IMR-90 (cell line): ENCODE measurements around the gene NR1I3. TPM values are rescaled to one million over a fixed set of nuclear protein-coding genes. Genes with fewer than 3 reads are reported as not detected.

Experiments
- ATAC-seq: fragments of 200-7000 bp; cut with Tn5 transposase; 2 replicates; pipeline ENCODE4 v1.9.1; 2020; ENCODE audit warnings: low read depth, mild to moderate bottlenecking, moderate library complexity
- BruUV-seq: library from RNA; stranded (reverse); fragments of 400-500 nt; replicated peaks from 2 replicates; lab custom pipeline; 2021; lab: Mats Ljungman, UMichigan
- CTCF ChIA-PET: fragments of 300-600 bp; formaldehyde crosslinking; extraction: SDS; loops from one replicate; lab custom pipeline; 2021; ENCODE audit warnings: antibody characterized with exemption; lab: Yijun Ruan, JAX
- POLR2A ChIA-PET: fragments of 300-600 bp; sonication (Branson Sonifier 250); formaldehyde crosslinking; loops from one replicate; lab custom pipeline; 2022; ENCODE audit warnings: antibody characterized with exemption; ENCODE audit not compliant: unreplicated experiment; lab: Charles Lee
- DNase-seq: peaks from one replicate; pipeline ENCODE4 v3.0.0; 2013
- H2AFZ ChIP-seq: replicated peaks from 2 replicates; pipeline ENCODE3; 2013; ENCODE audit warnings: low read length, mild to moderate bottlenecking; ENCODE audit not compliant: poor library complexity
- H2AK5ac ChIP-seq: 2 replicates; pipeline ENCODE4 v1.6.1; 2013; ENCODE audit warnings: low read depth, low read length, inconsistent platforms
- H2AK9ac ChIP-seq: replicated peaks from 2 replicates; pipeline ENCODE3; 2013; ENCODE audit warnings: mild to moderate bottlenecking, low read depth, low read length, moderate library complexity; ENCODE audit not compliant: poor library complexity
- H2BK120ac ChIP-seq: 2 replicates; pipeline ENCODE4 v1.6.1; 2013; ENCODE audit warnings: low read depth, low read length, inconsistent platforms
- H2BK15ac ChIP-seq: 3 replicates; pipeline ENCODE4 v1.6.1; 2013; ENCODE audit warnings: low read depth, low read length, inconsistent platforms
- H2BK20ac ChIP-seq: 2 replicates; pipeline ENCODE4 v1.6.1; 2013; ENCODE audit warnings: low read depth, mild to moderate bottlenecking, inconsistent platforms, low read length, moderate library complexity
- H2BK5ac ChIP-seq: 2 replicates; pipeline ENCODE4 v1.6.1; 2013; ENCODE audit warnings: mild to moderate bottlenecking, low read depth, low read length, inconsistent platforms; ENCODE audit not compliant: poor library complexity, severe bottlenecking
- H3K14ac ChIP-seq: replicated peaks from 2 replicates; pipeline ENCODE4 v1.6.1; 2013; ENCODE audit warnings: low read depth, low read length, inconsistent platforms
- H3K18ac ChIP-seq: 2 replicates; pipeline ENCODE4 v1.6.1; 2013; ENCODE audit warnings: low read depth, low read length, control low read depth
- H3K23ac ChIP-seq: 2 replicates; pipeline ENCODE4 v1.6.1; 2013; ENCODE audit warnings: low read depth, low read length, inconsistent platforms
- H3K27ac ChIP-seq: 2 replicates; pipeline ENCODE4 v1.5.1; 2013; ENCODE audit warnings: mild to moderate bottlenecking, control low read depth, low read length; ENCODE audit not compliant: insufficient read depth
- H3K27me3 ChIP-seq: 2 replicates; pipeline ENCODE4 v1.6.1; 2013; ENCODE audit warnings: low read length; ENCODE audit not compliant: control insufficient read depth, insufficient read depth
- H3K36me3 ChIP-seq: 2 replicates; pipeline ENCODE4 v1.6.1; 2013; ENCODE audit warnings: low read length, mixed read lengths; ENCODE audit not compliant: control insufficient read depth, insufficient read depth
- H3K4ac ChIP-seq: 2 replicates; pipeline ENCODE4 v1.6.1; 2013; ENCODE audit warnings: low read depth, low read length, inconsistent platforms
- H3K4me1 ChIP-seq: 2 replicates; pipeline ENCODE4 v1.6.1; 2013; ENCODE audit warnings: low read length, mixed read lengths; ENCODE audit not compliant: control insufficient read depth, insufficient read depth
- H3K4me2 ChIP-seq: 2 replicates; pipeline ENCODE4 v1.6.1; 2013; ENCODE audit warnings: low read depth, mild to moderate bottlenecking, control low read depth, low read length, moderate library complexity
- H3K4me3 ChIP-seq: 2 replicates; pipeline ENCODE4 v1.5.1; 2013; ENCODE audit warnings: low read depth, mild to moderate bottlenecking, control low read depth, low read length, moderate library complexity; ENCODE audit not compliant: insufficient read depth
- H3K56ac ChIP-seq: 2 replicates; pipeline ENCODE4 v1.6.1; 2013; ENCODE audit warnings: low read length, inconsistent platforms; ENCODE audit not compliant: insufficient read depth; ENCODE audit errors: extremely low read depth
- H3K79me1 ChIP-seq, 2 experiments: 2 replicates each; pipeline ENCODE4 v1.6.1; 2013; ENCODE audit warnings: low read length in 2 of 2, inconsistent platforms in 1 of 2, low read depth in 1 of 2
- H3K9ac ChIP-seq: 2 replicates; pipeline ENCODE4 v1.6.1; 2013; ENCODE audit warnings: low read depth, low read length, control low read depth
- H3K9me1 ChIP-seq: 2 replicates; pipeline ENCODE4 v1.6.1; 2013; ENCODE audit warnings: low read length, inconsistent platforms; ENCODE audit not compliant: insufficient read depth
- H3K9me3 ChIP-seq: 2 replicates; pipeline ENCODE4 v1.6.1; 2013; ENCODE audit warnings: low read length; ENCODE audit not compliant: control insufficient read depth, insufficient read depth
- H4K20me1 ChIP-seq: 2 replicates; pipeline ENCODE4 v1.6.1; 2013; ENCODE audit warnings: low read length, inconsistent platforms; ENCODE audit not compliant: insufficient read depth
- H4K5ac ChIP-seq: 2 replicates; pipeline ENCODE4 v1.6.1; 2013; ENCODE audit warnings: mild to moderate bottlenecking, low read depth, low read length, control low read depth
- H4K8ac ChIP-seq, 2 experiments: 2 replicates each; pipeline ENCODE4 v1.6.1; 2013; ENCODE audit warnings: low read depth in 2 of 2, low read length in 2 of 2, control low read depth in 1 of 2, inconsistent platforms in 1 of 2
- H4K91ac ChIP-seq: 2 replicates; pipeline ENCODE4 v1.6.1; 2013; ENCODE audit warnings: low read depth, low read length, inconsistent platforms; ENCODE audit not compliant: insufficient read depth
- BHLHE40 ChIP-seq: fragments of 150-350 bp; IDR thresholded peaks from 2 replicates; pipeline ENCODE4 v1.6.1; 2016; ENCODE audit warnings: mild to moderate bottlenecking, low read depth, low read length
- CHD1 ChIP-seq: IDR thresholded peaks from 2 replicates; pipeline ENCODE4 v1.6.1; 2012; ENCODE audit warnings: low read depth, low read length, improper control_type of control experiment
- FOS ChIP-seq: fragments of 150-350 bp; IDR thresholded peaks from 2 replicates; pipeline ENCODE4 v1.6.1; 2016; ENCODE audit warnings: low read depth, low read length
- MAFK ChIP-seq: IDR thresholded peaks from 2 replicates; pipeline ENCODE4 v1.6.1; 2012; ENCODE audit warnings: low read depth, low read length, improper control_type of control experiment
- MXI1 ChIP-seq: IDR thresholded peaks from 2 replicates; pipeline ENCODE4 v1.6.1; 2012; ENCODE audit warnings: low read depth, mild to moderate bottlenecking, low read length, moderate library complexity, borderline replicate concordance
- NFE2L2 ChIP-seq: fragments of 150-350 bp; IDR thresholded peaks from 2 replicates; pipeline ENCODE4 v1.6.1; 2016; ENCODE audit warnings: low read depth, mild to moderate bottlenecking, low read length
- POLR2A ChIP-seq: IDR thresholded peaks from 2 replicates; pipeline ENCODE4 v1.6.1; 2012; ENCODE audit warnings: mild to moderate bottlenecking, low read depth, low read length
- RAD21 ChIP-seq: IDR thresholded peaks from 2 replicates; pipeline ENCODE4 v1.6.1; 2012; ENCODE audit warnings: low read length, improper control_type of control experiment
- RFX5 ChIP-seq: IDR thresholded peaks from 2 replicates; pipeline ENCODE4 v1.8.0; 2012; ENCODE audit warnings: low read depth, mild to moderate bottlenecking, low read length, moderate library complexity
- SMC3 ChIP-seq: fragments of 150-350 bp; IDR thresholded peaks from 2 replicates; pipeline ENCODE4 v1.6.1; 2016; ENCODE audit warnings: low read depth, mild to moderate bottlenecking, antibody characterized with exemption, low read length, moderate library complexity
- WGBS, 2 experiments: methylation state at CpG; one replicate each; pipeline versions ENCODE4 v1.1.5 to v1.1.7; 2013; ENCODE audit warnings: missing lambda C conversion rate in 2 of 2; ENCODE audit not compliant: insufficient read length in 1 of 2; ENCODE audit errors: extremely low coverage in 2 of 2; 5-methylcytosine and 5-hydroxymethylcytosine counted together
- dilution Hi-C: fragments of 300-500 bp; cut with HindIII; formaldehyde crosslinking; loops from one replicate; pipeline ENCODE4 v1.14.3; 2018; ENCODE audit warnings: low sequenced_read_pairs; ENCODE audit not compliant: unreplicated experiment
- in situ Hi-C: fragments of 300-500 bp; cut with MboI; formaldehyde crosslinking; loops from 3 replicates; pipeline ENCODE4 v1.14.3; 2019; ENCODE audit warnings: low sequenced_read_pairs, inconsistent platforms, mixed read lengths
- intact Hi-C: fragments of 100-400 bp; cut with micrococcal nuclease; formaldehyde crosslinking; loops from 2 replicates; pipeline ENCODE4 v1.10.0; 2022
- polyA plus RNA-seq, 3 experiments: library from polyadenylated mRNA; depleted of rRNA; stranded (reverse); fragments of >200 nt; gene quantifications; 2 replicates each; pipeline ENCODE4 v1.2.3, GENCODE V29; 2012; ENCODE audit warnings: low replicate concordance in 1 of 3
- total RNA-seq: library from RNA; depleted of rRNA; stranded (reverse); fragments of >200 nt; gene quantifications from 2 replicates; pipeline ENCODE4 v1.2.3, GENCODE V29; 2012
- TF ChIP-seq, protein P1 (sequence below): conservative IDR thresholded peaks from 2 replicates; pipeline ENCODE4 v1.5.1; 2012; ENCODE audit warnings: mild to moderate bottlenecking, low read depth, low read length, improper control_type of control experiment

Gene NR1I3
- total and polyA plus RNA-seq, 2 of the 4 experiments (the other 2 are of a cell fraction), result not detected

DNA sequence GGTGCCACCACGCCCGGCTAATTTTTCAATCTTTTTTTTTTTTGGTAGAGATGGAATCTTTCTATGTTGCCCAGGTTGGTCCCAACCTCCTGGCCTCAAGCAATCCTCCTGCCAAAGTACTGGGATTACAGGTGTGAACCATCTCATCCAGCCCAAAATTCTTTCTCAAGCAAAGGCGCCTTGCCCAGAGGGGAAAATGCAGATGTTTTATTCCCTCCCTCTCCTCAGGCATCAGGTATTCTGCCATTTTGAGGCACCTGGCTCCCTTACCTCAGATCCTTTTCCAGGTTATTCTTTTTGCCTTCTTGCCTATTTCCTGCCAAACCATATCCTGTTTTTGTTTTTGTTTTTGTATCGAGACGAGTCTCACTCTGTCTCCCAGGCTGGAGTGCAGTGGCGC lies 49.6 kb downstream of the NR1I3 start:
- Histone ChIP-seq H2BK120ac (no peak overlapping the region), H3K56ac (no peak overlapping the region), H2BK15ac (no peak overlapping the region), H2BK20ac (no peak overlapping the region), H3K9me3 (no peaks in the 10 kb centered on the region), H3K4me2 (no peak overlapping the region), H4K20me1 (no peaks in the 10 kb centered on the region), H3K79me1 (no peaks in the 10 kb centered on the region), H3K14ac (no peak overlapping the region), H4K5ac (no peak overlapping the region), H3K18ac (no peak overlapping the region), H3K9ac (no peak overlapping the region), H3K23ac (no peak overlapping the region), H2AFZ (no peak overlapping the region), H3K36me3 (no peaks in the 10 kb centered on the region), H4K8ac (no peak overlapping the region), H3K27ac (no peak overlapping the region), H3K27me3 (no peaks in the 10 kb centered on the region), H3K4me1 (peaks cover 3% of the 10 kb centered on the region), H2AK5ac (no peak overlapping the region), H3K9me1 (0 out of 2 replicates have a peak, but pooled peaks cover 3% of the 10 kb centered on the region), H3K4ac (no peak overlapping the region), H4K91ac (no peak overlapping the region), H2AK9ac (no peak overlapping the region), H3K4me3 (no peak overlapping the region), H2BK5ac (no peak overlapping the region)
- no peak for ATAC-seq
- TF ChIP-seq MAFK (no peak), POLR2A (no peak), FOS (no peak), NFE2L2 (no peak), CHD1 (no peak), RAD21 (no peak), RFX5 (no peak), BHLHE40 (no peak), MXI1 (no peak), SMC3 (no peak)
- TF ChIP-seq, protein P1, sequence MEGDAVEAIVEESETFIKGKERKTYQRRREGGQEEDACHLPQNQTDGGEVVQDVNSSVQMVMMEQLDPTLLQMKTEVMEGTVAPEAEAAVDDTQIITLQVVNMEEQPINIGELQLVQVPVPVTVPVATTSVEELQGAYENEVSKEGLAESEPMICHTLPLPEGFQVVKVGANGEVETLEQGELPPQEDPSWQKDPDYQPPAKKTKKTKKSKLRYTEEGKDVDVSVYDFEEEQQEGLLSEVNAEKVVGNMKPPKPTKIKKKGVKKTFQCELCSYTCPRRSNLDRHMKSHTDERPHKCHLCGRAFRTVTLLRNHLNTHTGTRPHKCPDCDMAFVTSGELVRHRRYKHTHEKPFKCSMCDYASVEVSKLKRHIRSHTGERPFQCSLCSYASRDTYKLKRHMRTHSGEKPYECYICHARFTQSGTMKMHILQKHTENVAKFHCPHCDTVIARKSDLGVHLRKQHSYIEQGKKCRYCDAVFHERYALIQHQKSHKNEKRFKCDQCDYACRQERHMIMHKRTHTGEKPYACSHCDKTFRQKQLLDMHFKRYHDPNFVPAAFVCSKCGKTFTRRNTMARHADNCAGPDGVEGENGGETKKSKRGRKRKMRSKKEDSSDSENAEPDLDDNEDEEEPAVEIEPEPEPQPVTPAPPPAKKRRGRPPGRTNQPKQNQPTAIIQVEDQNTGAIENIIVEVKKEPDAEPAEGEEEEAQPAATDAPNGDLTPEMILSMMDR, result no peak
- intact Hi-C loops, result no loop called here
- in situ Hi-C loops, result no loop called here
- no TSS peak for BruUV-seq
- dilution Hi-C loops, result no loop called here
- ChIA-PET CTCF (no interaction called here), POLR2A (no interaction called here)
- DNase-seq, result no peak
- 100% methylated on average over 1 of the region's 6 CpGs; no CpG with 5 or more reads in 1 of the 2 experiments for WGBS, 2 experiments
